ENCODE data around the gene ZNF554.

DNA sequence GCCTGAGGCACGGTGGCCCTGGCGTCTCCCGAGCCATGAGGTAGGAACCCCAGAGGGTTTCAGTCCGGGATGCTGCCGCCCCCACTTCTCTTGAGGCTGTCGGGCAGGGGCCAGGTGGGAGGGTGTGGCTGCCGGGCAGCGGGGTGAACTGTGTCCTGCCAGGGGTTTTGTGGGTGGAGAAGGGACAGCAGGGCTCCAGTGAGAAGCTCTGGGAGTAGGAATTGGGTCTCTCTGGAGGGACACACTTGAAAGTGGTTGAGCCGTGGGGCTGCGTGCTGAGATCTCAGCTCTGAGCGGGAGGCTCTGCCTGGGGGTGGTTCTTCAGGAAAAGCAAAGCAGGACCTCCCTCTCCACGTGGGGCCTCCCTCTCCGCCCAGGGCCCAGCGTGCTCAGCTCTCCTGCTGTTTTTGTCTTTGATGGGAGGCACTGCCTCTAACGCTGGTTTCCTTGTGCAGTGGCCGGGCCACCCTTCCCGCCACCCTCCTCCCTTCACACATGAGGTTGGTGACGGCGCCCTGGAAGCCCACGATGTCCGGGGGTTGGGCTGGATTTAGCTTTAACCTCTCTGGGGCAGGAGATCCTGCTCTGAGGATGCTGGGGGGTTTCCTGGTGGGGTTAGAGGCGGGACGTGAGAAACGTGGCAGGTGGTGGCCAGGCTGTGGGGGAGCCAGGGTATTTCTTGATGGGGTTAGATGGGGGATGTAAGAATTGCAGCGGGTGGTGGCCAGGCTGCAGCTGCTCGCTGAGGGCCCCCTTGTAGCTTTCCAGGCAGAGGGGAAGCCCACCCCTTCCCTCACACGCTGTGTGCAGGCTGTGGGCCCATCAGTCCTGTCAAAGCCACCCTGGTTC lies 15.3 kb upstream of the ZNF554 start:
- no peak for TF ChIP-seq TAF1 (IDR thresholded peaks at IDR 0.05; ENCODE audit: borderline replicate concordance, insufficient read depth, low read length)
- TF ChIP-seq SIN3A (IDR thresholded peaks at IDR 0.05; ENCODE audit: borderline replicate concordance, insufficient read depth, low read length): no peak
- TF ChIP-seq POLR2AphosphoS5 (IDR thresholded peaks at IDR 0.05; ENCODE audit: low read depth, low read length): no peak
- TF ChIP-seq, protein P1, sequence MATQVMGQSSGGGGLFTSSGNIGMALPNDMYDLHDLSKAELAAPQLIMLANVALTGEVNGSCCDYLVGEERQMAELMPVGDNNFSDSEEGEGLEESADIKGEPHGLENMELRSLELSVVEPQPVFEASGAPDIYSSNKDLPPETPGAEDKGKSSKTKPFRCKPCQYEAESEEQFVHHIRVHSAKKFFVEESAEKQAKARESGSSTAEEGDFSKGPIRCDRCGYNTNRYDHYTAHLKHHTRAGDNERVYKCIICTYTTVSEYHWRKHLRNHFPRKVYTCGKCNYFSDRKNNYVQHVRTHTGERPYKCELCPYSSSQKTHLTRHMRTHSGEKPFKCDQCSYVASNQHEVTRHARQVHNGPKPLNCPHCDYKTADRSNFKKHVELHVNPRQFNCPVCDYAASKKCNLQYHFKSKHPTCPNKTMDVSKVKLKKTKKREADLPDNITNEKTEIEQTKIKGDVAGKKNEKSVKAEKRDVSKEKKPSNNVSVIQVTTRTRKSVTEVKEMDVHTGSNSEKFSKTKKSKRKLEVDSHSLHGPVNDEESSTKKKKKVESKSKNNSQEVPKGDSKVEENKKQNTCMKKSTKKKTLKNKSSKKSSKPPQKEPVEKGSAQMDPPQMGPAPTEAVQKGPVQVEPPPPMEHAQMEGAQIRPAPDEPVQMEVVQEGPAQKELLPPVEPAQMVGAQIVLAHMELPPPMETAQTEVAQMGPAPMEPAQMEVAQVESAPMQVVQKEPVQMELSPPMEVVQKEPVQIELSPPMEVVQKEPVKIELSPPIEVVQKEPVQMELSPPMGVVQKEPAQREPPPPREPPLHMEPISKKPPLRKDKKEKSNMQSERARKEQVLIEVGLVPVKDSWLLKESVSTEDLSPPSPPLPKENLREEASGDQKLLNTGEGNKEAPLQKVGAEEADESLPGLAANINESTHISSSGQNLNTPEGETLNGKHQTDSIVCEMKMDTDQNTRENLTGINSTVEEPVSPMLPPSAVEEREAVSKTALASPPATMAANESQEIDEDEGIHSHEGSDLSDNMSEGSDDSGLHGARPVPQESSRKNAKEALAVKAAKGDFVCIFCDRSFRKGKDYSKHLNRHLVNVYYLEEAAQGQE (IDR thresholded peaks at IDR 0.05; ENCODE audit: insufficient read depth in 1 of 2, low read depth in 2 of 2, low read length in 2 of 2): no peak
- no peak for TF ChIP-seq FOXP2 (optimal IDR thresholded peaks at IDR 0.05; ENCODE audit: borderline replicate concordance, extremely low read depth, extremely low read length, insufficient read depth)
